HCT116 (cell line): Measurements from ENCODE around the gene CRTC1. TPM values are rescaled to one million over a fixed set of nuclear protein-coding genes. Genes with fewer than 3 reads are reported as not detected.
"Not testable (repeated sequence)": the region's sequence is repeated elsewhere in the genome, so short reads cannot be mapped to it uniquely, and the experiment has no call there.

Source experiments
- ATAC-seq: fragments of 200-7000 bp; cut with Tn5 transposase; 2 replicates; pipeline ENCODE4 v1.9.1; 2020; ENCODE audit warnings: mild to moderate bottlenecking, moderate library complexity
- BruUV-seq: library from RNA; stranded (reverse); fragments of 400-500 nt; replicated peaks from 2 replicates; lab custom pipeline; 2021; lab: Mats Ljungman, UMichigan
- CTCF ChIA-PET: fragments of 300-600 bp; sonication (Branson Sonifier 250); formaldehyde crosslinking; loops from one replicate; lab custom pipeline; 2021; ENCODE audit warnings: antibody characterized with exemption; lab: Charles Lee
- POLR2A ChIA-PET: fragments of 300-600, 350-600 bp; sonication (Branson Sonifier 250); formaldehyde crosslinking; loops from one replicate; lab custom pipeline; 2021; ENCODE audit warnings: antibody characterized with exemption; lab: Charles Lee
- RAD21 ChIA-PET, 2 experiments: fragments of 300-600 bp; sonication (Branson Sonifier 250); formaldehyde crosslinking; loops; one replicate each; lab custom pipeline; 2023; ENCODE audit warnings: low total read pairs in 2 of 2; ENCODE audit not compliant: uncharacterized antibody in 2 of 2, unreplicated experiment in 2 of 2, low non-redundant PET in 1 of 2; lab: Charles Lee
- DNase-seq: peaks from one replicate; pipeline ENCODE4 v3.0.0-alpha.2; 2010; ENCODE audit warnings: low read depth, low spot score
- H2AFZ ChIP-seq: fragments of 200-600 bp; shearing (Covaris generic), sonication (generic); 2 replicates; pipeline ENCODE4 v1.6.1; 2017; ENCODE audit warnings: low read depth, mixed run types, mixed read lengths, antibody characterized with exemption, low read length; ENCODE audit not compliant: poor library complexity, severe bottlenecking
- H3K27ac ChIP-seq: 2 replicates; pipeline ENCODE4 v1.5.1; 2012; ENCODE audit warnings: low read depth, low read length
- H3K27me3 ChIP-seq: fragments of 200-600 bp; sonication (generic); 2 replicates; pipeline ENCODE4 v1.6.1; 2016; ENCODE audit warnings: mixed run types, low read length, mixed read lengths; ENCODE audit not compliant: insufficient read depth
- H3K36me3 ChIP-seq, 2 experiments: fragments of 200-500 bp in 1 of 2; fragments of 200-600 bp in 1 of 2; sonication (Bioruptor generic) in 1 of 2; sonication (generic) in 1 of 2; 2 replicates each; pipeline versions ENCODE4 v1.5.1 to v1.6.1; 2014 to 2016; ENCODE audit warnings: low read length in 2 of 2, inconsistent platforms in 1 of 2, mixed read lengths in 1 of 2, mixed run types in 1 of 2; ENCODE audit not compliant: insufficient read depth in 2 of 2, control insufficient read depth in 1 of 2
- H3K4me1 ChIP-seq, 2 experiments: fragments of 200-600 bp in 1 of 2; sonication (generic) in 1 of 2; 2 replicates each; pipeline versions ENCODE4 v1.5.1 to v1.6.1; 2012 to 2017; ENCODE audit warnings: low read length in 2 of 2, inconsistent platforms in 1 of 2, mild to moderate bottlenecking in 1 of 2, mixed read lengths in 1 of 2, mixed run types in 1 of 2, moderate library complexity in 1 of 2; ENCODE audit not compliant: insufficient read depth in 2 of 2, control insufficient read depth in 1 of 2
- H3K4me2 ChIP-seq: fragments of 200-600 bp; sonication (generic); 2 replicates; pipeline ENCODE4 v1.6.1; 2017; ENCODE audit warnings: mixed run types, low read length, mixed read lengths
- H3K4me3 ChIP-seq, 2 experiments: fragments of 200-600 bp in 1 of 2; sonication (generic) in 1 of 2; replicated peaks in 1 of 2; 2 replicates each; pipeline ENCODE4 v1.5.1; 2011 to 2016; ENCODE audit warnings: low read length in 2 of 2, control low read depth in 1 of 2, low read depth in 1 of 2, mild to moderate bottlenecking in 1 of 2, mixed read lengths in 1 of 2, mixed run types in 1 of 2
- H3K79me2 ChIP-seq: fragments of 200-600 bp; sonication (generic); 2 replicates; pipeline ENCODE4 v1.6.1; 2017; ENCODE audit warnings: mild to moderate bottlenecking, mixed run types, low read length, moderate library complexity, mixed read lengths; ENCODE audit not compliant: insufficient read depth
- H3K9ac ChIP-seq: fragments of 200-600 bp; sonication (generic); 2 replicates; pipeline ENCODE4 v1.6.1; 2016; ENCODE audit warnings: low read length, mixed read lengths
- H3K9me2 ChIP-seq: fragments of 200-600 bp; sonication (generic), shearing (Covaris generic); 2 replicates; pipeline ENCODE4 v1.6.1; 2017; ENCODE audit warnings: mixed run types, mild to moderate bottlenecking, moderate library complexity; ENCODE audit not compliant: insufficient read depth
- H3K9me3 ChIP-seq, 2 experiments: fragments of 200-500 bp in 1 of 2; fragments of 200-600 bp in 1 of 2; sonication (Bioruptor generic) in 1 of 2; sonication (generic) in 1 of 2; 2 replicates each; pipeline ENCODE4 v1.6.1; 2014 to 2017; ENCODE audit warnings: low read length in 2 of 2, mixed read lengths in 2 of 2, inconsistent platforms in 1 of 2, low read depth in 1 of 2, mild to moderate bottlenecking in 1 of 2, mixed run types in 1 of 2, moderate library complexity in 1 of 2; ENCODE audit not compliant: control insufficient read depth in 1 of 2, insufficient read depth in 1 of 2
- H4K20me1 ChIP-seq: fragments of 200-600 bp; sonication (generic), shearing (Covaris generic); 2 replicates; pipeline ENCODE4 v1.6.1; 2017; ENCODE audit warnings: mixed run types, mild to moderate bottlenecking, moderate library complexity; ENCODE audit not compliant: insufficient read depth
- EGR1 ChIP-seq: IDR thresholded peaks from 2 replicates; pipeline ENCODE4 v1.6.1; 2012; ENCODE audit warnings: low read depth
- EZH2phosphoT487 ChIP-seq: fragments of 200-600 bp; IDR thresholded peaks from 2 replicates; pipeline ENCODE4 v1.6.1; 2018; ENCODE audit warnings: antibody characterized with exemption, borderline replicate concordance
- RAD21 ChIP-seq: IDR thresholded peaks from 2 replicates; pipeline ENCODE4 v1.6.1; 2012; ENCODE audit warnings: low read depth, mild to moderate bottlenecking
- SP1 ChIP-seq: IDR thresholded peaks from 2 replicates; pipeline ENCODE4 v1.6.1; 2012; ENCODE audit warnings: low read depth
- TCF7L2 ChIP-seq: IDR thresholded peaks from 2 replicates; pipeline ENCODE4 v1.7.0; 2011; ENCODE audit warnings: borderline replicate concordance, inconsistent platforms; ENCODE audit not compliant: insufficient read depth, insufficient read length; ENCODE audit errors: extremely low read depth
- YY1 ChIP-seq: IDR thresholded peaks from 2 replicates; pipeline ENCODE4 v1.6.1; 2011; ENCODE audit warnings: low read length, low read depth, moderate library complexity, mild to moderate bottlenecking; ENCODE audit not compliant: insufficient replicate concordance; ENCODE audit errors: extremely low read depth
- ZNF274 ChIP-seq: fragments of 200-500 bp; sonication (Bioruptor generic); IDR thresholded peaks from 2 replicates; pipeline ENCODE4 v1.6.1; 2014; ENCODE audit warnings: mild to moderate bottlenecking, low read depth, low read length, inconsistent platforms
- intact Hi-C: fragments of 100-400 bp; cut with micrococcal nuclease; formaldehyde crosslinking; loops from 2 replicates; pipeline ENCODE4 v1.10.0; 2022
- total RNA-seq: library from RNA; stranded (reverse); gene quantifications from one replicate; pipeline ENCODE4 v1.2.1, GENCODE V29; 2021; ENCODE audit not compliant: unreplicated experiment

Gene CRTC1
- total RNA-seq, 1 experiment from 2014 or later, result 14.9 TPM

DNA sequence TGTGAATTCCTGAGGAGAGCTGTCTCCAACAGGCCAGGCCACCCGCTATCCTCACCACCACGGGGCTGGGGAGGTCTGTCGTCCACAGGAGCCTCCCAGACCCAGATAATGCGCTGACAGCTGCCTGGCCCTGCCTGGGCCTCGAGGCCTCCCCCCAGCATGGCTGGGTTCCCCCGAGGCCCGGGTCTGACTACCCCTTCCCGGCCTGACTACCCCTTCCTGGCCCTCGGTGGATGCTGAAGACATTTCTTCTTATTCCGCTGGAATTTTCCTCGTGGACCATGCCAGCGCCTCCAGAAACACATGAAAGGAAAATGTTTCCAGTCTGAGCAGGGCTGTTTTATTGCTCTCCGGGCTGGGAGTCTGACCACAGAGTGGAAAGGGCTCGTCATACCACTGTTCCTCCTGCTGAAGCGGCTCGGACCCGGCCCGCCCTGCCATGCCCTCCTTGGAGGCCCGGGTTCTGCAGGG lies 124.4 kb downstream of the CRTC1 start (continued):
- no peak for TF ChIP-seq ZNF274

DNA sequence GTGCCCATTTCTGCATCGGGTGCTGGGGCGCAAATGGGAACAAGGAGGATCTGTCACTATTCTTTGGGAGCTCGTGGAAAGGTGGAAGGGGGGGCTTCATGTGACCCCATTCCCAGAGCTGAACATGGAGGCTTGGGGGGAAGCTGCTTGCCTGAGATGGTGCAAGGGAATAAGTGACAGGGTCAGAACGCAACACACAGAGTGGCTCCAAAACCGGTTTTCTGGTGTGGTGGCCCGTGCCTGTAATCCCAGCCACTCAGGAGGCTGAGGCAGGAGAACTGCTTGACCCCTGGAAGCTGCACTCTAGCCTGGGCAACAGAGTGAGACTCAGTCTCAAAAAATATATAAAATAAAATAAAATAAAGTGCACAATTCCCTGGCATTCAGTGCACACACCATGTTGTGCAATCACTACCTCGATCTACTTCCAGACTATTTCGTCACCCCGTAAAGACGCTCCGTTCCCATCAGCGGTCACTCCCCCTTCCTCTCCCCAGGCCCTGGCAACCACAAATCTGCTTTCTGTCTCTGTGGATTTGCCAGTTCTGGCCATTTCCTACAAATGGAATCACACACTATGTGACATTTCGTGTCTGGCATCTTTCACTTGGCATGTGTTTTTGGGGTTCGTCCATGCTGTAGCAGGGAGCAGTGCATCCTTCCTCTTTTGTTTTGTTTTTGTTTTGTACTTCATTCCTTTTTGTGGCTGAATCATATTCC lies 125.8 kb downstream of the CRTC1 start:
- Histone ChIP-seq H4K20me1 (no peaks in the 10 kb centered on the region), H3K79me2 (no peaks in the 10 kb centered on the region), H3K27me3 (no peaks in the 10 kb centered on the region; the same call in 1 of the 2 replicates), H3K4me3 (no peak overlapping the region)
- ATAC-seq, result no peak
- RAD21 ChIA-PET, result no interaction called here
- TF ChIP-seq RAD21 (no peak), ZNF274 (no peak), TCF7L2 (no peak), EZH2phosphoT487 (no peak), EGR1 (no peak), SP1 (no peak), YY1 (no peak)
- TF ChIP-seq, all 23 proteins: peak for 0
- no peak overlapping the region for H2AFZ ChIP-seq
- no peaks in the 10 kb centered on the region for H3K4me1 ChIP-seq
- H3K27ac ChIP-seq, result no peak overlapping the region
- H3K4me2 ChIP-seq, result no peak overlapping the region
- intact Hi-C loops, result no loop called here
- ChIA-PET POLR2A (no interaction called here), CTCF (no interaction called here)
- H3K9me3 ChIP-seq, result no peaks in the 10 kb centered on the region
- H3K9me2 ChIP-seq, result no peaks in the 10 kb centered on the region
- DNase-seq, result no peak
- H3K36me3 ChIP-seq, result no peaks in the 10 kb centered on the region
- BruUV-seq, result no TSS peak
- no peak overlapping the region for H3K9ac ChIP-seq

DNA sequence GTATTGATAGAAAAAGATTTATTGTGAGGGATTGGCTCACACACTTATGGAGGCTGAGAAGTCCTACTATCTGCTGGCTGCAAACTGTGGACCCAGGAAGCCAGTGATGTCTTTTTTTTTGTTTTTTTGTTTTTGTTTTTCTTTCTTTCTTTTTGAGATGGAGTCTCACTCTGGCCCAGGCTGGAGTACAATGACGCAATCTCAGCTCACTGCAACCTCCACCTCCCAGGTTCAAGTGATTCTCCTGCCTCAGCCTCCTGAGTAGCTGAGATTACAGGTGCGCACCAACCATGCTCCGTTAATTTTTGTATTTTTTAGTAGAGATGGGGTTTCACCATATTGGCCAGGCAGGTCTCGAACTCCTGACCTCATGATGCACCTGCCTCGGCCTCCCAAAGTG lies 128.2 kb downstream of the CRTC1 start:
- DNase-seq, ATAC-seq, H3K4me1 ChIP-seq, H3K36me3 ChIP-seq, H3K27me3 ChIP-seq, BruUV-seq, H3K4me2 ChIP-seq, intact Hi-C loops, RAD21 ChIA-PET, H3K4me3 ChIP-seq, H4K20me1 ChIP-seq, H3K9ac ChIP-seq, H3K9me2 ChIP-seq, H2AFZ ChIP-seq, CTCF ChIA-PET, H3K27ac ChIP-seq, H3K9me3 ChIP-seq, H3K79me2 ChIP-seq: not testable (repeated sequence)
- POLR2A ChIA-PET, result interaction anchor here (1.3 kb wide), 1 partner anchor 79 kb away, joined by 3 read pairs; no protein-coding TSS in a partner anchor
